HL-60 (cell line): Measurements from ENCODE around the gene GRID2.

ENCODE experiments used
- DNase-seq, 2 experiments: peaks; one replicate each; pipeline ENCODE4 v3.0.0-alpha.2; 2010 to 2020; ENCODE audit warnings: low read depth in 1 of 2, low spot score in 1 of 2
- H3K27ac ChIP-seq: fragments of 250-450 bp; sonication (Bioruptor Pico); replicated peaks from 2 replicates; pipeline ENCODE4 v1.5.1; 2020; ENCODE audit warnings: mild to moderate bottlenecking, moderate library complexity
- H3K27me3 ChIP-seq: fragments of 250-450 bp; sonication (Bioruptor Pico); 2 replicates; pipeline ENCODE4 v1.5.1; 2021; ENCODE audit warnings: mild to moderate bottlenecking, moderate library complexity; ENCODE audit not compliant: insufficient read depth, poor library complexity, severe bottlenecking
- H3K4me3 ChIP-seq: replicated peaks from 2 replicates; pipeline ENCODE4 v1.5.1; 2011; ENCODE audit warnings: mild to moderate bottlenecking, control low read depth, low read length; ENCODE audit not compliant: insufficient read depth
- CTCF ChIP-seq: IDR thresholded peaks from one replicate; pipeline ENCODE4 v1.5.1; 2011; ENCODE audit warnings: low read length, control low read depth, inconsistent platforms; ENCODE audit not compliant: insufficient read depth
- GABPA ChIP-seq: IDR thresholded peaks from 2 replicates; pipeline ENCODE4 v1.6.1; 2012; ENCODE audit warnings: low read depth
- POLR2AphosphoS5 ChIP-seq: IDR thresholded peaks from 2 replicates; pipeline ENCODE4 v1.6.1; 2012; ENCODE audit warnings: low read depth
- REST ChIP-seq: IDR thresholded peaks from 2 replicates; pipeline ENCODE4 v1.6.1; 2012; ENCODE audit warnings: low read depth; ENCODE audit not compliant: insufficient replicate concordance
- SPI1 ChIP-seq: IDR thresholded peaks from 2 replicates; pipeline ENCODE4 v1.6.1; 2012; ENCODE audit warnings: low read depth, mild to moderate bottlenecking, borderline replicate concordance

GRID2 gene

GRCh38 chr4:93144644-93145043 is 840.9 kb downstream of the GRID2 start:
- no peak overlapping the region for H3K27ac ChIP-seq
- no peaks in the 10 kb centered on the region for H3K27me3 ChIP-seq
- no peak for DNase-seq
- TF ChIP-seq SPI1 (no peak), POLR2AphosphoS5 (no peak), CTCF (no peak), REST (no peak), GABPA (no peak)
- H3K4me3 ChIP-seq, result no peak overlapping the region

GRCh38 chr4:93147524-93148212 is 843.9 kb downstream of the GRID2 start:
- no peak for TF ChIP-seq SPI1
- TF ChIP-seq POLR2AphosphoS5, result no peak
- no peak for TF ChIP-seq CTCF
- no peak for TF ChIP-seq GABPA
- no peak for TF ChIP-seq REST
- Histone ChIP-seq H3K27ac (no peak overlapping the region), H3K4me3 (no peak overlapping the region), H3K27me3 (no peaks in the 10 kb centered on the region)
- no peak for DNase-seq

- no peak for DNase-seq
- H3K27ac ChIP-seq, result no peak overlapping the region
- TF ChIP-seq POLR2AphosphoS5 (no peak), GABPA (no peak), CTCF (no peak), SPI1 (no peak), REST (no peak)
- no peak overlapping the region for H3K4me3 ChIP-seq
- H3K27me3 ChIP-seq, result no peaks in the 10 kb centered on the region
These were observed 848.7 kb downstream of the GRID2 start for GRCh38 chr4:93152491-93152890.
